ENCODE data around the gene TNFRSF4.

TNFRSF4 gene

DNA sequence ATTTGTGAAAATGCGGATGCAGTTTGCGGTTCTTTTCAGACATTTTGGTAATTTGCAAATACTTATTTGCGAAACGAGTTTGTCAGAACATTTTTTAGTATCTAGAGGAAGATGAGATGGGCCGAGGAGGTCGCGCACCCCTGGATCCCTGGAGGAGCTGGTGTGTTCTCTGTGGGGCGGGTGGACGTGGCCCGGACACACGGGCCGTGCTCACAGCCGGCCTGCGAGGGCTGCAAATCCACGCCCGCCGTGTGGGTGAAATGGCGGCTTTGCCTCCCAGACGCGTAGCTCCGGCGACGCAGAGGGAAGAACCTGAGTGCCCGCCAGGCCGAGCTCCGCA lies 49.6 kb downstream of the TNFRSF4 start:
- Histone ChIP-seq H3K9ac (no peak overlapping the region), H3K4me2 (ENCODE audit: low read length) (peak overlapping the region; percentile 96), H3K27me3 (ENCODE audit: control insufficient read depth, insufficient read depth, low read length) (no peaks in the 10 kb centered on the region), H3K4me3 (ENCODE audit: low read depth, low read length) (peak overlapping the region; percentile 91), H3K4me1 (no peaks in the 10 kb centered on the region), H3K79me2 (no peaks in the 10 kb centered on the region), H3K9me3 (ENCODE audit: control insufficient read depth, low read length) (no peaks in the 10 kb centered on the region), H3K36me3 (ENCODE audit: control insufficient read depth, insufficient read depth, low read length) (no peaks in the 10 kb centered on the region), H2AFZ (no peak overlapping the region), H3K27ac (no peak overlapping the region)
- TF ChIP-seq, protein P1, sequence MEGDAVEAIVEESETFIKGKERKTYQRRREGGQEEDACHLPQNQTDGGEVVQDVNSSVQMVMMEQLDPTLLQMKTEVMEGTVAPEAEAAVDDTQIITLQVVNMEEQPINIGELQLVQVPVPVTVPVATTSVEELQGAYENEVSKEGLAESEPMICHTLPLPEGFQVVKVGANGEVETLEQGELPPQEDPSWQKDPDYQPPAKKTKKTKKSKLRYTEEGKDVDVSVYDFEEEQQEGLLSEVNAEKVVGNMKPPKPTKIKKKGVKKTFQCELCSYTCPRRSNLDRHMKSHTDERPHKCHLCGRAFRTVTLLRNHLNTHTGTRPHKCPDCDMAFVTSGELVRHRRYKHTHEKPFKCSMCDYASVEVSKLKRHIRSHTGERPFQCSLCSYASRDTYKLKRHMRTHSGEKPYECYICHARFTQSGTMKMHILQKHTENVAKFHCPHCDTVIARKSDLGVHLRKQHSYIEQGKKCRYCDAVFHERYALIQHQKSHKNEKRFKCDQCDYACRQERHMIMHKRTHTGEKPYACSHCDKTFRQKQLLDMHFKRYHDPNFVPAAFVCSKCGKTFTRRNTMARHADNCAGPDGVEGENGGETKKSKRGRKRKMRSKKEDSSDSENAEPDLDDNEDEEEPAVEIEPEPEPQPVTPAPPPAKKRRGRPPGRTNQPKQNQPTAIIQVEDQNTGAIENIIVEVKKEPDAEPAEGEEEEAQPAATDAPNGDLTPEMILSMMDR (IDR thresholded peaks at IDR 0.05): no peak

DNA sequence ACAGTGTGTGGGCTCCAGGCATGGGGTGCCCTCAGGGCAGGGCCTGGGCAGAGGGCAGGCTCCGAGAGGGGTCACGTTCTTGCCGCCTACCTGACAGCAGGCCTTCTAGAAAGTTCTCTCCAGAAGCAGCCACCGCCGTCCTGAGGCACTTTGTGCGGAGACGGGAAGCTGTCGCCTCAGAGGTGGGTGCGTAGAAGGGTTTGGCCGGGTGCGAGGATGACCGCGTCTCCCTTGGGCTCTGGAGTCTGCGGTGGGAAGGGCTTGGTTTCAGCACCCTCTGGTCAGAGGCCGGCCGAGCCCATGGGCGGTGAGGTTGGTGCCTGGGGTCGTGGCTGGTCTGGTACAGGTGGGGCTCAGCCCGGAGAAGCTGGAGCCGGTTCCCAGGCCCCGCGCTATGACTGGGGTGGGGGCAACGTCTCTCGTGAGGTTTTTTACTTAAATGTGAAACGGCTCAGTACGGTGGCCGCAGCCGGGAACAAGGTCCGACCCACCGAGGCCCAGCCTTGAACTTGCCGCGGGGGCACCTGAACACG lies 50.3 kb downstream of the TNFRSF4 start:
- Histone ChIP-seq H3K4me3 (ENCODE audit: low read depth, low read length) (peak overlapping the region; percentile 91), H3K9ac (no peak overlapping the region), H3K27ac (no peak overlapping the region), H3K79me2 (no peaks in the 10 kb centered on the region), H3K27me3 (ENCODE audit: control insufficient read depth, insufficient read depth, low read length) (no peaks in the 10 kb centered on the region), H2AFZ (peak overlapping the region; percentile 72), H3K4me1 (no peaks in the 10 kb centered on the region), H3K9me3 (ENCODE audit: control insufficient read depth, low read length) (no peaks in the 10 kb centered on the region), H3K4me2 (ENCODE audit: low read length) (peak overlapping the region; percentile 96), H3K36me3 (ENCODE audit: control insufficient read depth, insufficient read depth, low read length) (no peaks in the 10 kb centered on the region)
- TF ChIP-seq, protein P1 (IDR thresholded peaks at IDR 0.05): no peak

DNA sequence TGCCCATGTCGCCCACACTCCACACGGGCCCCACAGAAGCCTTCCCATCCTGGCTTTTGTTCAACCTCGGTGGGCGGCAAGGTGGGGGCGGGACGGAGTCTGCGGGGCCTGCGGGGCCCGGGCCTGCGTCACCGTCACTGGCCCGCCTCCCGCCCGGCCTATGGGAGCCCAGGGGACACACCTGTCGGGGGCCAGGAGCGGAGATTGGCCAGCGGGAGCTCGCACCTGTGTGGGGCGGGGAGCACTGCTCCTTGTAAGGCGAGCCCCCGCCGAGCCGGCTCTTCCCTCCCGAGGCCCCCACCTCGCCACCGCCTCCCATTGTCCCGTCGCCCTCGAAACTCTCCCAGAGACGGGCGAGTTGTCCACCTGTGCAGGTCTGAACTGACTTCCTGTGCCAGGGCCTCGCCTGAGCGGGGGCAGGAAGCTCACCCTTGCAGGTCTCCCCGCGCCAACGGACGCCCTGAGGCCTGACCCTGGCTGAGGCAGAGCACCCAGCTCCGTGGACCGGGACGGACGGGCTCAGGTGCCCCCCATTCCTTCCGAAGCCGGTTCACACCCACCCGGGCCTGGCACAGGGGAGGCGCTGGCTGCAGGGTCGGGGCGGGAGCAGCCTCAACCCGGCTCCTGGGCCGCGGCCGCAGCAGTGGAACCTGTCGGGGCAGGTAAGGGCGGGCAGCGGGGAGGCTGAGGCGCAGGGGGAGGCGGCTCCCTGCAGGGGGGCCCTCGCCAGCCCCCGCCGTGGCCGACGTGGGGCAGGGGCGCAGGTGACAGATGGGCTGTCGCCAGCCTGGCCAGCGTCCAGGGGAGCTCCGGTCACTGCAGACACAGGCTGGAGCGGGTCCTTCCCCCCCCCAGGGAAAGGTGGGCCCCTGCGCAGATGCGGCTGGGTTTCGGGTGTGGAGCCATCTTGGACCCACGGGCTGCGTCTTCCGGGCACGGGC lies 51.1 kb downstream of the TNFRSF4 start:
- no peaks in the 10 kb centered on the region for H3K27me3 ChIP-seq (ENCODE audit: control insufficient read depth, insufficient read depth, low read length)
- no peaks in the 10 kb centered on the region for H3K36me3 ChIP-seq (ENCODE audit: control insufficient read depth, insufficient read depth, low read length)
- H3K4me1 ChIP-seq: no peaks in the 10 kb centered on the region
- H3K27ac ChIP-seq: peak overlapping the region; percentile 57
- peak overlapping the region; percentile 91 for H3K4me3 ChIP-seq (ENCODE audit: low read depth, low read length)
- H2AFZ ChIP-seq: peak overlapping the region; percentile 72
- no peaks in the 10 kb centered on the region for H3K79me2 ChIP-seq
- H3K4me2 ChIP-seq (ENCODE audit: low read length): peak overlapping the region; percentile 96
- H3K9me3 ChIP-seq (ENCODE audit: control insufficient read depth, low read length): no peaks in the 10 kb centered on the region
- H3K9ac ChIP-seq: no peak overlapping the region
- TF ChIP-seq, protein P1 (IDR thresholded peaks at IDR 0.05): no peak

DNA sequence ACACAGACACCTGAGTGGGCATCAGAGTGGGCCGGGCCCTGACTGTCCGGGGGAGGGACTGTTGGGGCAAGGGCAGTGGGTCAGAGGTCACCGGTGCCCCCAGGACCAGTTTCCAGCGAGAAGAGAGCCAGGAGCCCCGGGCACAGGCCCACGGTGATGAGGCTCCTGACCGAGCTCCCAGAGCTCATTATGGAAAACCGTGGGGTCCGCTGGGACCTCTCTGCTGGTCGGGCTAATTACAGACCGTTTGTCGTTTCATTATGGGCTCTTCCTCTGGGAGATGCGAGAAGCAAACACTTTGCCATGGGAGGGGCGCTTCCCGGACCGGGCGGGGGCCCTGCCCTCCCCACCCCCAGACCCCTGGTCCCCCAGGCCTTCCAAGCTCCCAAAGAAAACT lies 52.3 kb downstream of the TNFRSF4 start:
- Histone ChIP-seq H3K79me2 (no peaks in the 10 kb centered on the region), H3K4me3 (ENCODE audit: low read depth, low read length) (no peak overlapping the region), H3K9ac (no peak overlapping the region), H3K9me3 (ENCODE audit: control insufficient read depth, low read length) (no peaks in the 10 kb centered on the region), H3K27ac (no peak overlapping the region), H3K36me3 (ENCODE audit: control insufficient read depth, insufficient read depth, low read length) (no peaks in the 10 kb centered on the region), H2AFZ (no peak overlapping the region), H3K4me1 (no peaks in the 10 kb centered on the region), H3K4me2 (ENCODE audit: low read length) (peak overlapping the region; percentile 96), H3K27me3 (ENCODE audit: control insufficient read depth, insufficient read depth, low read length) (no peaks in the 10 kb centered on the region)
- TF ChIP-seq, protein P1 (IDR thresholded peaks at IDR 0.05): no peak
